NT2/D1 (cell line): ENCODE measurements around the gene PGM1.
A peak's percentile ranks its signal among the peaks of the same experiment; 100 is the strongest.

Experiments used
- DNase-seq: peaks from one replicate; pipeline ENCODE4 v3.0.0-alpha.2; 2011; ENCODE audit warnings: low read depth, low spot score
- H3K27me3 ChIP-seq: 2 replicates; pipeline ENCODE4 v1.6.0; 2011; ENCODE audit warnings: mild to moderate bottlenecking; ENCODE audit not compliant: insufficient read length, insufficient read depth
- H3K36me3 ChIP-seq: 2 replicates; pipeline ENCODE4 v1.6.1; 2011; ENCODE audit warnings: mild to moderate bottlenecking, low read length, mixed read lengths; ENCODE audit not compliant: insufficient read depth, insufficient read length
- H3K4me1 ChIP-seq: 2 replicates; pipeline ENCODE4 v1.5.1; 2011; ENCODE audit not compliant: insufficient read depth, insufficient read length
- H3K4me3 ChIP-seq: 2 replicates; pipeline ENCODE4 v1.5.1; 2011; ENCODE audit warnings: low read depth; ENCODE audit not compliant: insufficient read length
- H3K9ac ChIP-seq: 2 replicates; pipeline ENCODE4 v1.6.0; 2011; ENCODE audit warnings: low read depth; ENCODE audit not compliant: insufficient read length
- H3K9me3 ChIP-seq: 2 replicates; pipeline ENCODE4 v1.5.1; 2011; ENCODE audit warnings: mild to moderate bottlenecking, low read length; ENCODE audit not compliant: insufficient read depth
- SUZ12 ChIP-seq: IDR thresholded peaks from 2 replicates; pipeline ENCODE4 v1.6.1; 2011; ENCODE audit not compliant: insufficient read length, insufficient read depth; ENCODE audit errors: extremely low read depth
- YY1 ChIP-seq: IDR thresholded peaks from 2 replicates; pipeline ENCODE4 v1.6.1; 2011; ENCODE audit not compliant: insufficient read length, insufficient read depth
- ZNF274 ChIP-seq: IDR thresholded peaks from 2 replicates; pipeline ENCODE4 v1.6.1; 2011; ENCODE audit warnings: mild to moderate bottlenecking, low read depth, low read length

The PGM1 gene

GRCh38 chr1:63686696-63687095, 93.5 kb downstream of the PGM1 start:
- Histone ChIP-seq H3K4me3 (no peak overlapping the region), H3K36me3 (no peaks in the 10 kb centered on the region), H3K27me3 (no peaks in the 10 kb centered on the region), H3K9me3 (no peaks in the 10 kb centered on the region), H3K9ac (no peak overlapping the region), H3K4me1 (no peaks in the 10 kb centered on the region)
- no peak for DNase-seq
- TF ChIP-seq YY1 (no peak), ZNF274 (no peak), SUZ12 (no peak)

GRCh38 chr1:63688302-63688890, 95.2 kb downstream of the PGM1 start:
- TF ChIP-seq SUZ12 (no peak), ZNF274 (no peak)
- Histone ChIP-seq H3K9ac (no peak overlapping the region), H3K9me3 (no peaks in the 10 kb centered on the region), H3K27me3 (no peaks in the 10 kb centered on the region), H3K4me3 (no peak overlapping the region), H3K36me3 (no peaks in the 10 kb centered on the region), H3K4me1 (no peaks in the 10 kb centered on the region)
- DNase-seq = no peak

GRCh38 chr1:63690966-63691700, 97.9 kb downstream of the PGM1 start:
- H3K4me1 ChIP-seq = no peaks in the 10 kb centered on the region
- H3K4me3 ChIP-seq = no peak overlapping the region
- no peak overlapping the region for H3K9ac ChIP-seq
- H3K36me3 ChIP-seq = no peaks in the 10 kb centered on the region
- no peaks in the 10 kb centered on the region for H3K27me3 ChIP-seq
- no peak for TF ChIP-seq SUZ12
- no peak for TF ChIP-seq YY1
- H3K9me3 ChIP-seq = no peaks in the 10 kb centered on the region
- DNase-seq = no peak

GRCh38 chr1:63691701-63692425, 98.7 kb downstream of the PGM1 start:
- TF ChIP-seq SUZ12 (no peak), YY1 (no peak), ZNF274 (no peak)
- no peaks in the 10 kb centered on the region for H3K9me3 ChIP-seq
- no peaks in the 10 kb centered on the region for H3K27me3 ChIP-seq
- no peak overlapping the region for H3K4me3 ChIP-seq
- DNase-seq = peak; percentile 84
- H3K4me1 ChIP-seq = no peaks in the 10 kb centered on the region
- no peak overlapping the region for H3K9ac ChIP-seq
- no peaks in the 10 kb centered on the region for H3K36me3 ChIP-seq

- Histone ChIP-seq H3K4me1 (no peaks in the 10 kb centered on the region), H3K9me3 (no peaks in the 10 kb centered on the region), H3K36me3 (no peaks in the 10 kb centered on the region), H3K27me3 (no peaks in the 10 kb centered on the region), H3K4me3 (no peak overlapping the region), H3K9ac (no peak overlapping the region)
- TF ChIP-seq SUZ12 (no peak), YY1 (no peak), ZNF274 (no peak)
- DNase-seq = no peak
Measured at GRCh38 chr1:63693944-63694571, 100.8 kb downstream of the PGM1 start.

- H3K9ac ChIP-seq = no peak overlapping the region
- H3K9me3 ChIP-seq = no peaks in the 10 kb centered on the region
- H3K36me3 ChIP-seq = no peaks in the 10 kb centered on the region
- no peaks in the 10 kb centered on the region for H3K27me3 ChIP-seq
- TF ChIP-seq YY1 (no peak), ZNF274 (no peak), SUZ12 (no peak)
- H3K4me1 ChIP-seq = no peaks in the 10 kb centered on the region
- DNase-seq = no peak
- H3K4me3 ChIP-seq = no peak overlapping the region
Measured at GRCh38 chr1:63698001-63698838, 105.0 kb downstream of the PGM1 start.

GRCh38 chr1:63701187-63701586, 108.0 kb downstream of the PGM1 start:
- Histone ChIP-seq H3K9ac (no peak overlapping the region), H3K4me1 (peaks cover 2% of the 10 kb centered on the region), H3K4me3 (no peak overlapping the region), H3K9me3 (no peaks in the 10 kb centered on the region), H3K36me3 (no peaks in the 10 kb centered on the region), H3K27me3 (no peaks in the 10 kb centered on the region)
- no peak for DNase-seq
- TF ChIP-seq SUZ12 = no peak
